NCI-H82 (cell line): ENCODE data around the gene CPNE4.

Source experiments
- DNase-seq: peaks from one replicate; lab custom pipeline; 2025; lab: John Stamatoyannopoulos, UW

Gene CPNE4

DNA sequence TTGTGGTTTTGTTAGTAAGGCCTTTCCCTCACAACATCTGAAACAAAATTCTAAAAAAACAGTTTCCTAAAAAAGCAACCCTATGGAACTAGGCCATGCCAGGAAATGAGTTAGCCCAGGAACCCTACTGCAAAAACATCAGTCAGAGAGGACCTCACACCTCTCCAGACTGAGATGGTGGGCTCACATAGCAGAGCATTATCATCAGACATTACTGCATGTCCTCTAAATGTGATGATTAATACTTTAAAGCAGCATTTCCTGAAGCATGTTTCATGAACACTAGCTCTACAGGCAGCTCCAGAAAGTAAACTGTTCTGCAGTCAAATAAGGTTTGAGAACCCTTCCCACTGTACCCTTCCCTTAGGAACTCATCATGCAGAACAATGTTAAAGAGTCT, 299.7 kb downstream of the CPNE4 start:
- no peak for DNase-seq

DNA sequence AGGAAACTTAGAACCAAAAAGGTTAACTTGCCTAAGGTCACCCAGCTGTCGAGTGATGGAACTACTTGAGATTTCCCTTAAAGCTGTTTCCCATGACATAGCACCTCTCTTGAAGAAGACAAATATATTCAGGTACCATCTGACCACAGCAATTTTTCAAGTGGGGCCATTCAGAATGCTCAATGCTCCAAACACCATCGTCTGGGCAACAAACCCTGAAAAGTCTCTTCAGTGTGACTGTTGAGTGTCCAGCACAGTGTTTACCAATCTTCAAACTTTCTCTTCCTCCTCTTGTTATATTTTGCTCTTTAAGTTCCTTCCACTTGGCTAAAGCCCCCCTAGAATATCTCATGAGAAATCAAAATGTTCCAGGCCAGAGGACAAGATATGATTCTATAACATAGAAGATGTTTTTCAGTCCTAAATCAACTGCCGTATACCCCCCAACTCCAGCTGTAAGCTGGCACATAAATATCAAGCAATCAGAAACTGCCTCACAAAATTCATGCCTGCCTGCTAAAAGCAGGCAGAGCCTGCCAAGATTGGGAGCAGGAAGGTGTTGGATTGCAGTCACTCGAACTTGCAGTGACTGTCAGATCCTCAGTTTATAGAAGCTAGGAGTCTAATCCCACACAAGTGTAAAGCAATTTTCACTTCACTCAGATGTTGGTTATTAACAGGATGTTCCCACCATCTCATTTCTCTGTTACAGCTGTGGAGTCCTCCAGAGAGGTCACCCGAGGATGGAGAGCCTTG, 301.6 kb downstream of the CPNE4 start:
- DNase-seq = no peak

DNA sequence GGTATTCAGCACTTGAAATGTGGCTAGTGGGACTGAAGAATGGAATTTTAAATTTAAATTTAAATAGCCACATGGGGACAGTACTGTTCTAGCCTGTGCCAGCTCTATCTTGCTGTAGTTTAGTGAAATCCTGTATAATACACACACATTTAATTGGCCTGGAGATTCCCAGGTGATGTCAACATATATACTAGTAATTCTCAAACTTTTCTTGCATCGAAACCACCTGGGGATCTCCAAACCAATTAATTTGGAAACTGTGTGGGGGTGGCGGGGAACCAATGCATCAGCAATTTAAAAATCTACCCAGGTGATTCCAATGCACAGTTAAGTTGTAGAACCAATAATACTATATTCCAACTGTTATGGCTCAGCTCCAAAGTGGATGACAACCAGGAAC, 303.1 kb downstream of the CPNE4 start:
- DNase-seq = no peak

DNA sequence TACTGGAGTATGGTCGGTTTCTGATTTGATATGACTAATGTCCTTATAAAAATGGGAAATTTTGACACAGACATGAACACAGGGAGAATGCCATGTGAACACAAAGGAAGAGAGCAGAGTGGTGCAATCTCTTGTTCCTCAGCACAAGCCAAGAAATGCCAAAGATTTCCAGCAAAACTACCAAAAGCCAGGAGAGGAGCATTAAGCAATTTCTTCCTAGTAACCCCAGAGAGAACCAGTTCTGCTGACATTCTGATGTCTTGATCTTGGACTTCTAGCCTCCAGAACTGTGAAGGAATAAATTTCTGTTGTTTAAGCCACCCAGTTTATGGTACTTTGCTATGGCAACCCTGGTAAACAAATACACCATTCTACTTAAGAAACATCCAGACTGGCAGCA, 304.2 kb downstream of the CPNE4 start:
- DNase-seq = no peak

DNA sequence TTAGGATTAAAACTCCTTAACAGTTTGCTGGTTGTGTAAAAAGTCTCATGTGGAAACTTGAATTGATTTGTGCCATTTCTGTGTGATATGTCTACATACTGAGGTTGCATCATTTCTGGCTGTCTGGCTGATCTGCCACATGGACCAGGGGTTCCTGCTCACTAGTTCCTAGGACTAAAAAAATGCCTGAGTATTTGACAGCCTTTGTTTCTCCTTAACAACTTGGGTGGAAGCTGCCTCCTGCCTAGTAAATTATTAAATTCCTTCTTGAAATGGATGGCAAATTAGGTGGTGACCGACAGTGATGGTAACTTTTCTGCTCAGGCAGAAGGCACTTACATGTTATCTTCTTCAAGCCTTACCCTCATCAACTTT, 305.2 kb downstream of the CPNE4 start:
- DNase-seq = peak; percentile 17

DNA sequence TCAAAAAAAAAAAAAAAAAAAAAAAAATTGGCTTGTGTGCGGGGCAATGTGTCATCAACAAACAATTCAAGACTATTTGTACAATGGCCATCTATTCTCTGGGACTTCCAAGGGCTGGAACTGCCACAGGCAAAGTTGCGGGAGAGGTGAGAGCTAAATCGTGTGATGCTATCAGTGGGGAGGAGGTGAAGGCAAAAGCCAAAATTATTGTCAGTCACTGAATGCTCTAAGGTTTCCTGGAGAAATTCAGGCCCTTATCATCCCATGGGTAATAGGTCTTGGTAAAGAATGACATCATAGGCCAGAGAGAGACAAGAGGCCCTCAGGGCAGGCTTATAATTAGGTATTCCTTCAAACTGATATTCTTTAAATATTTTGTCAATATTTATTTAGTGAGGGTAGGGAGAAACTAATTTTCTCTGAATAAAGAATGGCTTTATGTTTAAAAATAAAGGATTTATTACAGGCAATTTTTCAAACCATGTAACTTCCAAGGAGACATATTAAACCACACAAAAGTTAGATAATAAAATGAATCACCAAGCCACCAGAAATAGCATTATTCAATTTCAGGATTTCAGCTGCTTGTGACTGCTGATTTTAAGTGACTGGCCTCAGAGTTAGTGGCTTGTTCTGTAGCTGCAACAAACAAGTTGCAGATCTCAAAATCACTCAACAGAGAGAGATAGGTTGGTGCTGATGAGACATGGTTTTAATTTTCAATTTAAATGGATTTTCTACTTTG, 305.7 kb downstream of the CPNE4 start:
- DNase-seq = no peak

DNA sequence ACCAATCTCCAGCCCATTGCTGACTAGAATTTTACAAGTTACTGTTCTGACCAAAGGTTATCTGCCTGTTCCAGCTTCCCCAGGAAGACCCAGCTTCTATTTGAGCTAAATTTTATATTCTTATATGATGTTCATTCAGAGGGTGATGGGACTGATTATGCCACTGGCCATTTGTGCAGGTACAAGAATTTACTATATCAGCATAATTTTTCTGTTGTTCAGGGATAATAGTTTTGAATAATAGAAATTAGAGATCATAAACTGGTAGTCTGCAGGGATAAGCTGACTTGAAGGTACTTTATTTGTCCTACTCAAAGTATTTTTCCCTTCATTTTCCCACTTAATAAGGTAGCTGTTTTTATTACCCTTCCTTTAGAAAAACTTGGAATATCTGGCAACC, 309.4 kb downstream of the CPNE4 start:
- DNase-seq = no peak

DNA sequence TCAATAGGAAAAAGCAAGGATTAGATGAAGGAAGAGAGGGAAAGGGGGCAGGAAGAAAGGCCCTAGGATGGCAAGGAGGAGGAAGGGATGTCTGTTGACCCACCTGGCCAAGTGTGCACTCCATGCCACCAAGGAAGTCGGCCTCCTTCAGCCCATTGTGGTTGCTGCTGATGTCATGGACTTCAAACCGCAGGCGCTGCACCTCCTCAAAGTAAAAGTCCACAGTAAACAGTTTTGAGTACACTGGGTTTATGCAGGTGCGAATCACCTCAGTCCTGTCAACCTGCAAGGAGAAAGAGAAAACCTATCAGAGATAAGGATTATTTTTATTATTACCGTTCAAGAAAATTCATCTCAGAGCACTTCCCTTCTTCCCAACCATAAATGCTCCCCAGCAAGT, 311.5 kb downstream of the CPNE4 start:
- no peak for DNase-seq

DNA sequence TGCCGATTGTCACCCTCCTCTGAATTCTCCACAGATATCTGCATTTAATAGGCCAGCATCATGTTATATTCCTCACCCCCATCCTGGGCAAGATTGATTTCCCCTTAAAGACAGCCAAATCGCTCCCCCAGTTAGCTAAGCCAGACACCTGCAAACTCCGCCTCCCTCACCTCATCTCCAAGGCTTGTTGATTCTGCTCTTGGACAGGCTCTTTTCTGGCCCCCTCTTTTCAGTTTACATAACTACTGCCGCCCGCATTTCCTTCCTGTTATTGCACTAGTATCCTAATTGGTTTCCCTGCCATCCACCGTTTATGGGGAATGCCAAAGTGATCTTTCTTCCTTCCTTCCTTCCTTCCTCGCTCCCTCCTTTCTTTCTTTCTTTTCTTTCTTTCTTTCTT, 317.3 kb downstream of the CPNE4 start:
- DNase-seq = no peak

DNA sequence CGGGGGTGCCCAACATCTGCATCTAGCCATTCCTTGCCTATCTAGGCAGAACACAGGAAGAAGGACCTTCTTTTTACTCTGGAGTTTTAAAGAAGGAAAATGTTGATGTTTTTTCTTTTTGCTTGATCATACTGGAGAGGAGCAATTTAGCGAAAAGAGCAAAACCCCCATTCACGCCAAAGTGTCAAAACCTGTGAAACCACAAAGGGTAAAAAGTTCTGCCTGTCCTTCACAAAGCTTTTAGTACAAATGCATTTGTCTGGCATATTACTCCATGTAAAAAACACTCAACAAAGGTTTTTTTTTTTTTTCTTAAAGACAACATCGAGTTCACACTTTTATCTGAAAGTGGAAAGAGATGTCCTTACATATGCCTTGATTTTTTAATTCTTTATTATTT, 317.9 kb downstream of the CPNE4 start:
- no peak for DNase-seq

DNA sequence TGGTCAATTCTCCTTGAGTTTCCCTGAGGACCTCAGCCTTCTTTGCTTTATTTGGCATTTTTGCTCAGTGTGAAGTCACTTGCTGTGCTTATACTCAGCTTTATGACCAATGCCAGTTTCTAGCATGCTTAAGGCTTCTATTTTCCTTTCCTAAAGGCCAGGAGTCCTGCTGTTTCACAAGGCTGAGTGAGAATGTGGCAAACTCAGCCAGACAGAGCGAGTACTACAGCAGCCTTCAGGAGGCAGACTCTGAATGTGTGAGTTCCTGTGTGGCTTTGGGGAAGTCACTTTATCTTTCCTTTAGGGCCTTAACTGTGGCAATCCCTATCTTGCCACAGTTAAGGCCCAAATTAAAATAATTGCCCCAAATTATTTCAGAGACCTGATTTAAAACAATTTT, 318.8 kb downstream of the CPNE4 start:
- no peak for DNase-seq

DNA sequence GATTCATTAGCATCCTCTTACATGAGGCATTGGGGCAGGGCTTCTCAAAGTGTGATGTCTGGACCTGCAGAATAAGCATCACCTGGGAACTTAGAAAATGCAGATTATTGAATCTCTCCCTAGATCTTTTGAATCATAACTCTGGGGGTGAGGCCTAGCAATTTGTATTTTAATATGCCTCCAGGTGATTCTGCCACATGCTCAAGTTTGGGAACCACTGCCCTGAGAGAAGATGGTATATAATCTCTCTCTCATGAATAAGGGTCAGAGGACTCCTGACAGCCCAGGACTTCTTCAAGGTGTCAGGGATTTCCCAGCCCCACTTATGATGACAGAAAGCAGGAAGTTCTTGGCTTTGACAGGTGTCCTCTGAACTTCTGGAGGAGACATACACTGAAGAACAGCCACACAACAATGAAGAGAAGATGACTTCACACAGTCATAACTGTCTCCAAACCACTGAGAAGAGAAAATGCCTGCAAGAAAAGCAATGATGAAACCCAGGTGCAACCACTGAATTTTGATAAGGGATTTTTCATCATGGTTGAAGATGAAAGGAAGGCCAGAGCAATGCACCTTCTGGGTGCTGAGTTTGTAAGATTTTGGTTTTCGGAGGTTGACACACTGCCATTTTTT, 320.1 kb downstream of the CPNE4 start:
- DNase-seq = no peak

DNA sequence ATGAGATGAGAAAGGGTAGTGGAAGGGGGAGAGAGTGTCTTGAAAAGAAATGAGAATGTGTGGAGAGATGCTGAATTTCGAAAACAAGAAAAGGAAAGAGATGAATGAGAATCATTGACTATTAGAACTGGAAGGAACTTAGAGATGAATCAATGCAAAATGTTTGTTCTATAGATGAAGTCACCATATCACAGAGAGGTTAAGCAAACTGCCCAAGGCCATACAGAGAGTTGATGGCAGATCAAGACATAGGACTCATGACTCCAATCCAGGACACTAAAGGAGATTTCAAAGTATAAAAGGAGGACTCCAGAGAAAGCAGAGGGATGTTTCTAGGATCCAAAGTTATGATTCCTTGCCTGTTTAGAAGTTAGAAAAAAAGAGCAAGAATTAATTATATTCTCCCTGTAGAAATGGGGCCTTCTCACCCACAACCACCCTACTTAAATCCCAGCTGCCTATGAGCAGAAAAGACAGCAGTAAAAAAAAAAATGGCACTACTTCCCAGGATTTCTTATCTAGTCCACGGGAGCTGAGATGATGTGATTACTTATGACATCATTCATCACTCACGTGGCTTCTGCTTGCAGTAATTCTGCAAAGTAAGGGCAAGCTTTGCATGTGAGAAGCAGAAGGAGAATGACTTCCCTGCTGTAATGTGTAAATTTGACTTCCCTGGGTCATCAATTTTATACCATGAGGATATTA, 321.2 kb downstream of the CPNE4 start:
- peak; percentile 28 for DNase-seq

DNA sequence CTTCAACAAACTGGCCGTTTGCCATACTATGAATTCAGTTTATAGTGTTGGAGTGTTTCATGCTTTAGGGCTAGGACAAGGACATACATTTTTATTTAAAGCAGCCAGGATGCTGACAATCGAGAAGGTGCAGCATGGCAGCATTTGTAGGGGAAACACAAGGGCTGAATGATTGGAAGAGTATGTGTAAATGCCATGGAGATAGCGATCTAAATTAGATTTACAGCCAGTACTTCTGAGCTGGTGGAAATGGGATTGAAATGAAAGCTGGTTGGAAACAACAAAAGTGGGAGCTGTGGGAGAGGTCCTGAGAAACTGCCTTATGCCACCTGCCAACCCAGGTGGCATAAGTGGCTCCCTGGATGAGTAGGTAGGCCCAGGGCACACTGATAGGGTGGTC, 322.2 kb downstream of the CPNE4 start:
- DNase-seq = peak; percentile 70

DNA sequence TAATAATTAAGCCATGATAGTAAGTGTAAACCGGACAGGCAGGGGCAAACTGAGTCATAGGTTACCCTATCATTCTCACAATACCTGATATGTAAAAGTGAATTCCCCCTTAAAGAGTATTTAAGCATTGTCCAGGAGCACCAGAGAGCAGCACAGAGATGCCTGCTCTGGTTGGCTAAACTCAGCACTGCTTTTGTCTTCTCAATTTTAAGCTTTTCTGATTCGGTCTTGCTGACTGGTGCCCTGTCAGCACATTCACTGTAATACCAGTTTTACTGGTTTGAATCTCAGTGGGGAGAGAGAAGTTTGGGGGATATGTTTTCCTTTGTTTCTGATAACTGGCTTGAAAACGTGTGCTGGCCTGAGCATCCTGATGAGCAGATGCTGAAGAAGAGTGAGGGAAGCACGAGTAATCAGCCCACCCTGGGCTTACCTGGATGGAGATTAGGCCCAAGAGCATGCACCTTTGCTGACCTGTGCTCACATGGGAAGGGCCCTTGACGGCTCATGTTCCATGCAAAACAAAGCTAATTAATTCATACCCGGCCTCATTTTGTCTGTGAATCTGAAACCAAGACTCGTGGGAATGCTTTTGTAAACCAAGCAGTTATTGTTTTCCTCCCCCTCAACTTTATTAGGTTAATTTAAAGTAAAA, 323.6 kb downstream of the CPNE4 start:
- no peak for DNase-seq

DNA sequence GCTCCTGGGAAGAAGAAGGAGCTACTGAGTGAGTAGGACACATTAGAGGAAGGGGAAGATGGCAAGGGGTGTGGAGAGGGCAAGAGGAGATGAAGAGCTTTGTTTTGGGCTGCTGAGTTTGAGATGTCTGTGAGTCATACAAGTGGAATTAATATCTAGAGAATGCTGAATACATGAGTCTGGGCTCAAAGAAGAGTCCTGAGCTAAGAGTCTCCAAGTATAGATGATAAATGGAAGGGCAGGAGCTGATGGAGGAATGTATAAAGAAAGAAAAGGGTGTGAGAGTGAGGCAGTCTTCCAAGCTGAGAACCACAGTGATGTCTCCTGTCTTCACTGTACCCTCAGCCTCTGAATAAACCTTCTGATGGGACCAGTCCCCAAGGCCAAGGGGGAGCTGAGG, 326.6 kb downstream of the CPNE4 start:
- DNase-seq = no peak

DNA sequence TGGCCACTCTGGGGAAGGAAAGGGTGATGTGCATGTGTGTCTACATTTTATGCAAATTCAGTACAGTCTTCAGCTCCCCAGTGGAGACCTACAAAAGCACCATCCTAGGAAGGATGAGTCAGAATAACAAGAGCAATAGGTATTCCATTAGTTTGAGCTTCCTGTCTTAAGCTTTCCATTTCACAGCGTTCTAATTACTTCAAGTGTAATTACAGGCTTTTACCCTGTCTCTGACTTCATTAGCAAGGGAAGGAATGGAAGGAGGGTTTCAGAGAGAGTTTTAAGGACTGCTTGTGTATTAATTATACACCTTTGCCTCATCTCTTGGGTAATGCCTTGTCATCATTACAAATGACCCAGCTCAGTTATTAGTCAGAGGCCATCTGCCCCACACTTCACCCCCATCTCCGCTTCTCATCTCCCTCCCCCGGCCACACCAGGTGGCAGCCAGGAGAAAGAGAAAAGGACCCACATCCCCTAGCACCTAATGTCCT, 329.2 kb downstream of the CPNE4 start:
- DNase-seq = peak; percentile 99

DNA sequence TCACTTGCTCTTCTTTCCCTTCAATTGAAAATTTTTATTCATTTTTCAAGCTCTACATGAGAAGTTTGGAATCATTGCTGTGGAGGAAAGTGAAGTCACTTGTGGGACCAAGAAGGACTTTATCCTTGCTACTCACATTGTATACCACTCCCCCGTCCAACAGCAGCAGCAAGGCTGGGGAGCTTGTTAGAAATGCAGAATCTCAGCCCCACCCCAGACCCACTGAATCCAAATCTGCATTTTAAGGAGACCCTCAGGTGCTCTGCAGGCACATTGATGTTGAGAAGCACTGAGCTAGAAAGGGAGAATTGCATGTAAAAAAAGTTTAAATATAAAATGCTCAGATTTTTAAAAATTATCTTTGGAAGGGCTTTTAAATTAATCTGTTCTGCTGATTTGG, 329.7 kb downstream of the CPNE4 start:
- peak; percentile 70 for DNase-seq

DNA sequence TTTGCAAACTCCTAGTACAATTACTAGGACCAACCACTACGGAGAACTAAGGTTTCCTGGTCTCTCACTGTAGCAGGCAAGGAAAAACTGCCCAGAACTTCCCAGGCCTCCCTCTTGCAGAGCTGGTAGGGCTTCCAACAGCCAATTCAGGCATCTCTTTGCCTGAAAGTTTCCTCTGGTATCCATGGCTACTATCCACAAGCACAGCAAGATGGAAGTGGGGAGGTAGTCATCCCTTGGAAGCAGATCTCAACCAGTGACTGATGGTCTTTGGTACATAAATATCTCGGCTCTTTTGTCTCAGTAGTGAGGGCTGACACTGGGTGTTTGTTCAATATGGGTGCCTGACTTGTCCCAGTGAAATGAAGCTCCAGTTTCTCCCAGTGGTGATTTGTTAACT, 330.7 kb downstream of the CPNE4 start:
- DNase-seq = peak; percentile 71

DNA sequence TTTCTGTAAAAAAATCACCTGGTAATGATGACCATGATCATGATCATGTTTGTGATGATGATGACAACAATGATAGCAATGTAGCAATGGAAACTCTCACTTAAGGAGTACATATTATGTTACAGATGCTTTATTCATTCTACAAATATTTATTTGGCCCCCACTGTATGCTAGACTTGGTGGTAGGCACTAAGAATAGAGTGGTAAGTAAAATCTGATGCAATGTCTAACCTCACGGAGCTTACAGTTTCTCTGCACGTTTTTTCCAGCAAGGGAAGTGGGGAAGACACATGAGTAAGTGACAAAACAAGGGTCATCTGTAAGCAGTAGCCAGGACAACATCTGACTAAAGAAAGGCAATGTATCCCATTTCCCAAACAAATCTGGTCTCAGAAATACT, 332.7 kb downstream of the CPNE4 start:
- no peak for DNase-seq

DNA sequence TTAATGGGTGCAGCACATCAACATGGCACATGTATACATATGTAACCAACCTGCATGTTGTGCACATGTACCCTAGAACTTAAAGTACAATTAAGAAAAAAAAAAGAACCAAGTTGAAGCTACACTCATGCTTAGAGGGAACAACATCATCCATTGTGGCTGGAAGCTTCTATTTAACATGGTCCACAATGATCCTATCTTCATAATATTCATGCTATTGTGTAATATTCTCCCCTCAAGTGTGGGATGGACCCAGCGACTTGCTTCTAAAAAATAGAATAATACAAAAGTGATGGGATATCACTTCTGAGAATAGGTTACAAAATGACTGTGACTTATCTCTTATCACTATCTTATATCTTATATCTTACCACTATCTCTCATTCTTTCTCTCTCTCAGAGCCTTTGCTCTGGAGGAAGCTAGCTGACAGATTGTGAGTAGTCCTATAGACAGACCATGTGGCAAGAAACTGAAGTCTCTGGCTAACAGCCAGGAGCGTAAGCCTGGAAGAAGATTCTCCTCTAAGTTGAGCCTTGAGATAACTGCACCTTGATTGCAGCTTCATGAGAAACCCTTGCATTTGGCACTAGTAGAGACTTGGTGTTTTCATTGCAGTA, 333.6 kb downstream of the CPNE4 start:
- DNase-seq = peak; percentile 91

DNA sequence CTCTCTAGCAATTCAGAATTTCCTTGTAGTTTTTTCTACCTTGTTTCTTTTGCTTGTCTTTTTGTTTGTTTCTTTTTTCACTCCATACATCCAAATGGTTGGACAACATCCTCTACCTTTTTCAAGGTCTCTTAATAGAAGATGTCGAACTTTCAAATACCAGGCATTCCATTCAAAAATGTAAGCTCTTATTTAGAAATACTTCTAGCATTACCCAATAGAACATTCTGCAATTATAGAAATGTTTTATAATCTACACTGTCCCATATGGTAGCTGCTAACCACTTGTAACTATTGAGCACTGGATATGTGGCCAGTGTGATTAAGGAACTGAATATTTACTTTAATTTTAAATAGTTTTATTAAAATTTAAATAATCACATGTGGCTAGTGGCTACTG, 335.8 kb downstream of the CPNE4 start:
- no peak for DNase-seq
